Stimulated activated CD8-positive, alpha-beta memory T cell treated with anti-CD3 and anti-CD28 coated beads, Interleukin-7, amount 100 ng/mL, for 4 hours (primary cell): ENCODE results near the gene MIGA1.
"Not testable (repeated sequence)": the region's sequence is repeated elsewhere in the genome, so short reads cannot be mapped to it uniquely, and the experiment has no call there.

Source experiments
- DNase-seq, 2 donors: peaks; one replicate each; pipeline ENCODE4 v3.0.0-alpha.2; 2020; ENCODE audit warnings: low read depth in 2 of 2

MIGA1 gene

DNA sequence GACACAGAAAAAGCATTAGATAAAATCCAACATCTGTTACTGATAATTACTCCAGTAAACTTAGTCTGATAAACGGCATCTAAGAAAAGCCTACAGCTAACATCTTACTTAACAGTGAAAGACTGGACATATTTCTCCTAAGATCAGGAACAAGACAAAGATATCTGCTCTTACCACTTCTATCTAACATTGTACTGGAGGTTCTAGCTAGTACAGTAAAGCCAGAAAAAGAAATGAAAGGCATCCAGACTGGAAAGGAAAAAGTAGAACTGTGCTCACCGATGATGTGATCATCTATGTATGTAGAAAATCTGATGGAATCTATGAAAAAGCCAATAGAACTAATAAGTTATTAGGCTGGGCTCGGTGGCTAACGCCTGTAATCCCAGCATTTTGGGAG is 130.7 kb downstream of the MIGA1 start:
- no peak for DNase-seq

DNA sequence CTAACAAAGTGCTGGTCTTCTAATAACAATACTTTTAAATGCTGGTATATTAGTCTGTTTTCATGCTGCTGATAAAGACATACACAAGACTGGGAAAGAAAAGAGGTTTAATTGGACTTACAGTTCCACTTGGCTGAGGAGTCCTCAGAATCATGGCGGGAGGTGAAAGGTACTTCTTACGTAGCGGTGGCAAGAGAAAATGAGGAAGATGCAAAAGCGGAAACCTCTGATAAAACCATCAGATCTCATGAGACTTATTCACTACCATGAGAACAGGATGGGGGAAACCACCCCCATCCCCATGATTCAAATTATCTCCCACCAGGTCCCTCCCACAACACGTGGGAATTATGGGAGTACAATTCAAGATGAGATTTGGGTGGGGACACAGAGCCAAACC is 139.5 kb downstream of the MIGA1 start:
- not testable (repeated sequence) for DNase-seq

DNA sequence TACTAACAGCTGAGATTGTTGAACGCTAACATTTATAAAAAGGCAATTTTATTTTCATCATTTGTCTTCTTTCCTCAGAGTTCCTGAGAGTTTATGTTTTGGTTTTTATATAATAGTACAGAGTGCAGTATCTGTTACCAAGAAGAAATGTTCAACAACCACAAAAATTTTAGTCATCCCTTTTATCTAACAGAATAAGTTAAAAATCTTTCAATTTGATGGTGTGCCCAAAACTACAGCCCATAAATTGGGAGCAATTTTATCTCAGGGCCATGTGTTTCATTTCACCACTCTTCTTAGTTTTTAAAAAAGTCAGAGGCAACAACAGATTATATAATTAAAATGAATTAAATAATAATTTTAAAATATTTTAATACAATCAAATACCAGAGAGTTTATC is 146.1 kb downstream of the MIGA1 start:
- DNase-seq, result no peak

DNA sequence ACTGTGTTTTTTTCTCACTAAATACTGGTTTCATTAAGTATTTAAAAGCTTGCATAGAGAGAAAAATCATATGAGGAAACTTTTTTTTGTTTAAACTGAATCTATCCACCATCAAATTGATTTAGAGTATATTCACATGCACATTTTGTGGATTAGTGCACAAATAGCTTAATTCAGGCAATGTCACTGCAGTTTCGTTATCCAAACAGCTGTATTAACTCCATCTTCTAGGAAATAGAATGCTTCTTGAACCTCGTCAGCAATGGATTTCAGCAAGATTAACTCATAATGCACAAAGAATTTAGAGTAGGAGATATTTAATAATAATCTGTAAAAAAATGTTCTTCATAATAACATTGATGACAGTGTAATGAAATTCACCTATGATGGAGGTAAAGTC is 146.5 kb downstream of the MIGA1 start:
- no peak for DNase-seq

DNA sequence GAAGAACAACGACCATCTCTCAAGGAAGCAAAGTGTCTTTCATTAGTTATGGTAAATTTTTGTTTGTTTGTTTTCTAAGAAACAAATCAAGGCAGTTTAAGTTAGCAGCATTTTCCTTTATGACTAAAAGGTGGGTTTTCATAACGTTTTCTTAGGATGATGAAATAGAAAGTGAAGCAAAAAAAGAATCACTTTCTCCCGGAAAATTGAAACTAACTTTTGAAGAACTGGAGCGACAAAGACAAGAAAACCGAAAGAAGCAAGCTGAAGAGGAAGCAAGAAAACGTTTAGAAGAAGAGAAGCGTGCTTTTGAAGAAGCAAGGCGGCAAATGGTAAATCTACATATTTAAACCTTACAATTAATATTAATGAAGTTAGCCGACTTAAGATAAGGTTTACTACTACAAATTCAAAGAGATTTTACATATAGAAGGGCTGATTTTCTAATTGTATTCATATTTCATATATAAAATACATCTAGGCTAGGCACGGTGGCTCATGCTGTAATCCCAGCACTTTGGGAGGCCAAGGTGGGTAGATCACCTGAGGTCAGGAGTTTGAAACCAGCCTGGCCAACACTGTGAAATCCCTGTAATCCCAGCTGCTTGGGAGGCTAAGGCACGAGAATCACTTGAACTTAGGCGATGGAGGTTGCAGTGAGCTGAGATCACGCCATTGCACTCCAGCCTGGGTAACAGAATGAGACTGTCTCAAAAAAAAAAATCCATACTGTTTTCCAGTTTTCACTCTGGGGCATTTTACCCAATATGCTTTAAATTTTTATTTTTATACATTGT is 147.3 kb downstream of the MIGA1 start:
- DNase-seq, result no peak

DNA sequence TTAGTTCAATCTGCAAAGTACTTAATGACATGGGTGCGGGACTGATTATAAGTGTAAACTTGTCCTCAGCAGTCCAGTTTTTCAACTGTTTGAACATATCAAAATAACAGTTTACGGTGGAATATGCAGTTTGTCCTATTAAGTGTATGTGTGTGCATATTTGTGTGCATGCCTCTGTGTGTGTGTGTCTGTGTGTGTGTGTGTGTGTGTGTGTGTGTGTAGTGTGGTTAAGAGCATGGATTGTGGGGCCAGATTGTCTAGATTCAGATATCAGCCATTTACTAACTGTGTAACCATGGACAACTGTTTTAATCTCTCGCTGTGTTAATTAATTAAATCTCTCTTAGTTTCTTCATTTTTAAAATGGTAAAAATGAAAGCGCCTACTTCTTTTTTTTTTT is 148.0 kb downstream of the MIGA1 start:
- DNase-seq, result no peak
